EH (cell line): ENCODE data around the gene DOK7.

Experiments
- DNase-seq: peaks from one replicate; pipeline ENCODE4 v3.0.0-alpha.2; 2015; ENCODE audit warnings: low read depth

Gene DOK7

DNA sequence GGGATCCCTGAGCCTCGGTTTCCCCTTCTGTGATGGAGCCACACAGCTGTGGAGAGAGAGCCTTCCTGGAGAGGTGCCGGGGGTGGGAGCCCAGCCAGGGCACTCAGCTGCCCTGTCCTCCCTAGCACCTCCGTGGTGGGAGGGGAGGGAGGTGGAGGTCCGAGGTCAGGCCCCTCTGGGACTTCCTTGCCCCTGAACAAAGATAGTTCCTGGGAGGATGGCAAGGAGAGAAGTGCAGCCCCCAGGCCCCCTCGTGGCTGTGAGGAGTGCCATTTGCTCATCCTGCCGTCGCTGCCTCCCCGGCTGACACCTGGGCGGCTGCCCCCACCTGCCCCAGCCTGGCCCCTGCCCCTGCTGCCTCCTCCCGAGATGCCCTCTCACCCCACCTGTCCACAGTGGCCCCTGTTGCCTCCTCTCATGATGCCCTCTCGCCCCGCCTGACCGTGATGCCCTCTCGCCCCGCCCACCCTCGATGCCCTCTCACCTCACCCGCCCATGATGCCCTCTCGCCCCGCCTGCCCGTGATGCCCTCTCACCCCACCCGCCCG, 12.7 kb downstream of the DOK7 start:
- no peak for DNase-seq

DNA sequence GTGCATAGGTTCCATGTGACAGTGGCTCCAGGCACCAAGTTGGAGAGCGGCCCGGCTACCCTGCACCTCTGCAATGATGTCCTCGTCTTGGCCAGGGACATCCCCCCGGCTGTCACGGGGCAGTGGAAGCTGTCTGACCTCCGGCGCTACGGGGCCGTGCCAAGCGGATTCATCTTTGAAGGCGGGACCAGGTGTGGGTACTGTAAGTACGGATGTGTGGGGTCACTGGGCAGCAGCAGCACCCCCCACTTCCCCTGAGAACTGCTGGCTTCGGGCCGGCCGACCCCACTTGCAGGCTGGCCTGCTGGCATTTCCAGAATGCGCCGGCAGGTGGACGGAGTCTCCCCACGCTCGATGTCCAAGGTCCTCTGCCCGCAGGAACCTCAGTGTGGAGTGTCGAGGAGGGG, 13.2 kb downstream of the DOK7 start:
- DNase-seq: no peak

DNA sequence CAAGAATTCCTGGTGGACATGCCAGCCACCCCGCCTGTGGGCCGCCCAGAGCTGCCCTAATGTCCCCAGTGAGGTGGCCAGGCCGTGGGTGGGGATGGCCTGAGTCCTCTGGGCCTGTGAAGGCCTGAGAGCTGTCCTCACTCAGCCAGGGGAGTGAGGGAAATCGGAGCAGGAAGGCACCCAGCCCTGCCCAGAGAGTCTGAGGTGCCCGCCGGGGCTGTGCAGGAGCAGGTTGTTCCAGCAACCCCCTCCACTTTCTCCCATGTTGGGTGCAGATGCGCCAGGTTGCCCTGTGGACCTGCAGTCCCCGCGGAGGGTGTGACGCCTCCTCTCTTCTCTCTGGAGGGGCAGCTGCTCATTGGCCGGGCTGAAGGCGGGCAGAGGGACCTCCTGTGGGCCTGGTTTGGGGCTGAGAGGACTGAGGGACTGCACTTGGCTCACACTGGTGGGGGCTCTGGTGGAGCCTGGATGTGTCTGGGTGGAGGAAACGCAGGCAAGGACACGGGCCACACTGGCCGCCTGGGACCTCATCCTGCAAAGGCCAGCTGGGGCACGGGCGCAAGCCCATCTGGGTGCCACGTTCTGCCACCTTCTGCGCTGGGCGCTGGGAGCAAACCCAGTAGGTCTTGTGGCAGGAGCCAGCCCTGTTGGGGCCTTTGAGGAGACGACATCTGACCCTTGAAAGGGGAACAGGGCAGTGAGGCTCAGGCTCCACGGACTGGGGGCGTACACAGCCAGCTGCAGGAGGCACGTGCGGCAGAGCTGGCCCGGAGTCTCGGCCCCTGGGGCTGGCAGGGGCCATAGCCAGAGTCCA, 14.0 kb downstream of the DOK7 start:
- DNase-seq: no peak

DNA sequence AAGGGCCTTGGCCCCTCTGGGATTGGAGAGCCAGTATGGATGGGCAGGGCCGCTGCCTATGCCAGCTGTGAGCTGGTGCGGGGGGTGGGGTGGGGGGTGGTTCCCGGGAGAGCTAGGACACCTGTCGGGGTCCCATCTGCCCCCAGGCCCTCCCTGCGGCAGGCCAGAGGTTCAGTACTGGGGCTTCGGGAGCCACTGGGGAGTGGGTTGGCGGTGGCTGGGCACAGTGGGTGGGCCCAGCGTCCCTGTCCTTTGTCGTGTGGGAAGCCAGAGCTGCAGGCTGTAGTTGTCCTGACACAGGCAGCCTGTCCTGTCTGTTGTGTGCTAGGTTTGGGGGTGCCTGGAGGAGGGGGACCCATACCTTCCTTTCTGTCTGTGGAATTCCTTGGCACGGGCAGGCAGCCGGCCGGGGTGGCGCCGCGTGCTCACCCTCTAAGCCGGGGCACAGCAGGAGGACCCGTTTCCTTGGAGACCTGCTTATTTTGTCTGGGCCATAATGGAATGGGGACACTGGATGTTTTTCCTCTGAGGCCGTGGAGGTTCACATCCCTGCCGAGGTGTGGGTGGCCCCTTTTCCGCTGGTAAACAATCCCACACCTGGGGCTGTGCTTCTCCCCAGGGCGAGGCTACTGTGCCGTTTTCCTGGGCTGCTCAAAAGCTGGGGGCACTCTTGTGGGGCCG, 14.8 kb downstream of the DOK7 start:
- DNase-seq: no peak

DNA sequence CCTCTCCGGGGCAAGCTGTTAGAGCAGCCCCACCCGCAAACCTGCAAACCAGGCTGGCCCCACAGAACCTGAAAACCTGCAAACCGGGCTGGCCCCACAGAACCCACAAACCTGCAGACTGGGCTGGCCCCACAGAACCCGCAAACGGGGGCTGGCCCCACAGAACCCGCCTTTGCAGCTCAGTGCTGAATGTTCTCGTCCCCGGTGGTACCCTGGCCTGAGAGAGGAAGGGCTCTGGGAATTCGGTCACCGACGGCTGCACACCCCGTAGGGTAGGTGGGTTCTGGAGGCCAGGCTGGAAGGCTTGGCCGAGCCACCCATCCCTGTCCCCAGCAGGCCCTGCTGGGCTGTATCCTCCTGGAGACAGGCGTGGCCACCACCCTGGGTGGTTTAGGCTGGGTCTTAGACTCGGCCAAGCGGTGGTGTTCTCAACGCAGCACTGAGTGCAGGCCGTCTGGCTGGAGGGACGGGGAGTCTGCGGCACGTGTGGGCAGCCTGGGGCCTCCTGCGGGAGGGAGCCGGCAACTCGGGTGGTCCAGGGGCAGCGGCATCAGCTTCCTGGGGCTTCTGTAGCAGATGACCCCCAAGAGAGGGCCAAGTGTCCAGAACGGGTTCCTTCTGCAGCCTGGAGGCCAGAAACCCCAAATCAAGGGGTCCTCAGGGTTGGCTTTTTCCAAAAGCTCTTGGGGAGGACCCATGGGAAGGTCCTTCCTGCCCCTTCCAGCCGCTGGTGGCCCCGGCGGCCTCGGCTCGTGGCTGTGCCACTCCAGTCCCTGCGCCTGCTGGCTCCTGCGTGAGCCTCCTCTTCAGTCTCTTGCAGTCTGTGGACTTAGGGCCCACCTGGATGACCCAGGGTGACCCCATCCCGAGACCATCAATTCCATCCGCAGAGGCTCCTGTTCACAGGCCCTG, 15.6 kb downstream of the DOK7 start:
- DNase-seq: no peak

DNA sequence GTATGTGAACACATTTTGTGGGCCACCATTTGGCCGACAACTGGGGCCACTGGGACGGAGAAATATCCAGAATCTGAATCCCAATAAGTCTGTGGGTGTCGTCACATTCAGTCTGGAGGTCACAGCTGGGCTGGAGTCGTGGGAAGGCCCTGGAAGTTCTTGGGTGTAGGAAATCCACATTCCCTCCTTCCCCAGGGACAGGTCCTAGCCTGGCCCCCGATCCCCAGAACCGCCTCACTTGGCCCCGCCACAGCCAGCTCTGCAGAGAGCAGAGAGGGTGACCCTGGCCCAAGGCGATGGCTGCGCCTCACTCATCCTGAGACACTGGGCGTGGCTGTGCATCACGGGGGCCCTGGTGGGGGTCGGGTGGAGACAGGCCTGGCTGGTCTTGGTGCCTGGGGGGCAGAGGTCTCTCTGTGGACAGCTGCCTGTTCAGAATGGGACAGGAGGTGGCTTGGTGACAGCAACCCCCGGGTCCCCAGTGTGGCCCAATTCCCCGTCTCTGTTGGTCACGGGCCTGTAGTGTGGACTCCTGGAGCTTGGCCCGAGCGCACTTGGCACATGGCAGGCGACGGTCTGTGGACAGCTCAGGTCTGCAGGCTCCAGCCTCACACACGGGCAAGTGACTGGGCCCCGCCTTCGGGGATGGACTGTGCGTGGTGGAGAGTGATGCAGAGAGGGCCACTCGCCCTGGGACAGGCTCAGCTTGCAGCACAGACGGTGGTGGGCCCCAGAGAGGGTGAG, 16.4 kb downstream of the DOK7 start:
- no peak for DNase-seq

DNA sequence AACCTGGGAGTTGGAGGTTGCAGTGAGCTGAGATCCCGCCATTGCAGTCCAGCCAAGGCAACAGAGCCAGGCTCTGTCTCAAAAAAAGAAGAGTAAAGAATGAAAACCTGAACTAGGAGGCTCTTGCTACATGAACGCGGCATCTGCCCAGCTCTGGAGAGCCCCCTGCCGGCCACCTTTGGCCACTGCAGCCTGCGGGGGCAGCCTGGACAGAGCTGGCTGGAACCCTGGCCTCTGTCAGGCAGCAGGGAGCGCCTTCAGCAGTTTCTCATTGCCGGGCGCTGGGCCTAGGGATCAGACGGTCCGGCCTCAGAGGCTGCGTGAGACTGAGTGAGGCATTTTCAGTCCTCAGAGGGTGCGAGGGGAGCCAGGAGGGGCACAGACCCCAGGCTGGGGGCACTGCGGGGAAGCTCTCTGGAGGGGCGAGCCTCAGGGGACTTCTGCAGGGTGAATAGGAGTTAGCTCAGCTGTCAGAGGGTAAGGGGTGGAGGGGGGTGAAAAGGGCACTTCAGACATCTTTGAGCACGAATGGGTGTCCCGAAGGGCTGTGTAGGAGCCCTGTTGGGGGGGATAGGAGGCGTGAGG, 17.5 kb downstream of the DOK7 start:
- peak; percentile 74 for DNase-seq

DNA sequence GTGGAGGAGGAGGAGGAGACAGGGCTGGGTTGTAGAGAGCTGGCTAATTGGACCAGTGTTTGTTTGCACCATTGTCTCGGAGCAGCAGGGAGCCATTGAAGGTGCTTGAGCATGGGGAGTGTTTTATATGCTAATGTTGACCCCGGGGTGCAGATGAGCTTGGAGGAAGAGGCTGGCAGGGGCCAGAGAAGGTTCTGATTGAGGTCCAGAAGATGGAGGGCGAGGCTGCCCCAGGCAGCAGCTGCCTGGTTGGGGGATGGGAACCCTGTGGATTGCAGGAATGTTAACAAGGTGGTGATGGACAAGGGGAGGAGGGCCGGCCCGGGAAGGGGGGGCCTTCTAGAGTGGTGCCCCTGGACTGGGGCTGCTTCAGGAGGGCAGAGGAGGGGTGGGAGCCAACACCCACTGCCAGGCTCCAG, 18.0 kb downstream of the DOK7 start:
- no peak for DNase-seq

DNA sequence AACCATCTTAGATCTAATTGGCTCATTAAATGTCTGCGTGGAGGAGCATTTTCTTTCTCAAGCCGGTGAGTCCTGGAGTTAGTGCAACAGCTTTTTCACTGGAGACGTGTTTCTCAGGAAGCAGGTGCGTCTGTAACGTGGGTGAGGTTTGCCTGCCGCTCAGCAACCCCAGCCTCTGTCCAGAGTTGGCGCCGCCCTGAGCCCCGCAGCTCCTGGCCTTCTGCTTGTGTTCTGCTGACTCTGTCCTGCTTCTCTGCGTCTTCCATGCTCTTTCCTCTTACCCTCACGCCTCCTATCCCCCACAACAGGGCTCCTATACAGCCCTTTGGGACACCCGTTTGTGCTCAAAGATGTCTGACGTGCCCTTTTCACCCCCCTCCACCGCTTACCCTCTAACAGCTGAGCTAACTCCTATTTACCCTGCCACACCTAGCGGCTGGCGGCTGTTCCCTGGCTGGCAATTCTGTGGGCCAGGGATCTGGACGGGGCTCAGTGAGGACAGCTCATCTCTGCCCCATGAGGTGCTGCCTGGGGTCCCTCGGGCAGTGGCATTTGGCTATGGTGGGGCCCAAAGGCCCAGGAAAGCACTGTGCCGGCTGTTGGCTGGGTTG, 18.8 kb downstream of the DOK7 start:
- DNase-seq: no peak

DNA sequence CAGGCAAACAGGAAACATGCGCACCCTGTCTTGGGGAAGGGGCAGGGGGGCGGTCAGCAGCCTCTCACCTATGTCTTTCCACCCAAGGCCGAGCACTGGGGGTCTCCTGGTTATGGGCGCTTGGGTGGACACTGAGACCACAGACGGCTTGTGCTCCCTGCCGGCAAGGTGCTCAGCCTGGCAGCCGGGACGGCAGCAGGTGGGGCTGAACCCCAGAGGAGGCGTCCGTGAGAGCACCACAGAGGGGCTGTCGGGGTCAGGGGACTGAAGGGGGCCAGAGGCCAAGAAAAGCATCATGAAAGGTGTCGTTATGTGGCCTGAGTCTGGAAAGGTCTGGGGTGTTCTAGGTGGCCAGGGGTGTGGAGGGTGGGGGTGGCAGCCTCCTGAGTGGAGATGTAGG, 19.6 kb downstream of the DOK7 start:
- no peak for DNase-seq

DNA sequence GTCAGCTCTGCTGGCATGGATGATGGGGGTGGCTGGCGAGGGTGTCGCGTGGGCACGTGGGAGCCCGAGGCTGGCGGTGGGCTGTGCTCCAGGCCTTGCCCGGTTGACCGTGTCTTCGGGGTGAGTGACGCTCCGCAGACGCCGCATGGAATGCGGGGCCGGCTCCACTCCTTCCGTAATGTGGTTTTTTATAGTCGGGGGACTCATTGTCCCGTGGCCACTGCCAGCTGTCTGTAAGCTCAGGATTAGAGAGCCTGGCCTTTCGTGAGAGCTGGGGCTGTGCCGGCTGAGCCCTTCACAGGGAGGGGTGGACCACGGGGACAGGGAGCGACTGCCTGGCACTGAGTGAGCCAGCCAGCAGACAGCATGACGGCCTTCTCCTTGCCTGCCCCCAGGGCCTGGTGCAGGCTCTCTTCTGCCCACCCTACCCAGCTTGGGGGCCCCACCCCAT, 20.4 kb downstream of the DOK7 start:
- DNase-seq: peak; percentile 75

DNA sequence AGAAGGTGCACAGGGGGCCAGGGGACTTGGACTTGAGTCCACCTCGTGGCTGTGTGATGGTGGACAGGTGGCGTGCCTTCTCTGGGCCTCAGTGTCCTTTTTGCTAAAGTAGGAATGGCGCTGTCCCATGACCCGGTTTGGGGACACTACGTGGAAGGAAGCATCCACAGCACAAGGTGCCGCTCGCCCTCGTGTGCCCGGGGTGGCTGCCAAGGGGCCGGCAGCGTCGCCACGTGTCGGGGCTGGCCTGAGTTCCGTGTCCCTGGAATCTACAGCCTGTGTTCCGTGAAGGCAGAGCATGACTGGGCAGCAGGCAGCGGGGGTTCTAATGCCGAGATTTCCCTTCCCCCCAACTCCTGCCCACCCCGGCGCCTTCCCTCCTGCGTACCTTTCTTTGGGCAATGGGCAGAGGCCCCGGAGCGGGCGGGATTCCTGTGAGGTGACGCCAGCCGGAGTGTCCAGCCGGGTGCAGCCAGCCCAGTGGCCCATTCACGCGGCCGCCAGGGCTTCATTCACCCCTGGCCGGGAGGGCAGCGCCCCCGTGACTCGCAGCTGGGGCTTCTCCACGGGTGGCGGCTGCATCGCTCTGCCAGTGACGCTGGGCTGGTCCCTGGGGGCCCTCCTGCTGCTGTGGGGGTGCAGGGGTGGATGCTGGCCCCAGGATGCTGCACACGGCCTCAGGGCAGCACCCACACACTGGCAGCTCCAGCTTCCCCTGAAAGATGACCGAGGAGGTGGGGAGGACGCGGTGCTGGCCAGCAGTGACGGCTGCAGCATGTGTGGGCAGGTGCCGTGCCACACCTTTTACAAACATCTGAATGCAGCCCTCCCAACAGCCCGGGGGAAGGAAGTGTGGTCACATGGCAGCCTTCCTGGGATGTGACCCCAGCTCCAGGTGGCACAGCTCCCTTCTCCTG, 21.2 kb downstream of the DOK7 start:
- no peak for DNase-seq

DNA sequence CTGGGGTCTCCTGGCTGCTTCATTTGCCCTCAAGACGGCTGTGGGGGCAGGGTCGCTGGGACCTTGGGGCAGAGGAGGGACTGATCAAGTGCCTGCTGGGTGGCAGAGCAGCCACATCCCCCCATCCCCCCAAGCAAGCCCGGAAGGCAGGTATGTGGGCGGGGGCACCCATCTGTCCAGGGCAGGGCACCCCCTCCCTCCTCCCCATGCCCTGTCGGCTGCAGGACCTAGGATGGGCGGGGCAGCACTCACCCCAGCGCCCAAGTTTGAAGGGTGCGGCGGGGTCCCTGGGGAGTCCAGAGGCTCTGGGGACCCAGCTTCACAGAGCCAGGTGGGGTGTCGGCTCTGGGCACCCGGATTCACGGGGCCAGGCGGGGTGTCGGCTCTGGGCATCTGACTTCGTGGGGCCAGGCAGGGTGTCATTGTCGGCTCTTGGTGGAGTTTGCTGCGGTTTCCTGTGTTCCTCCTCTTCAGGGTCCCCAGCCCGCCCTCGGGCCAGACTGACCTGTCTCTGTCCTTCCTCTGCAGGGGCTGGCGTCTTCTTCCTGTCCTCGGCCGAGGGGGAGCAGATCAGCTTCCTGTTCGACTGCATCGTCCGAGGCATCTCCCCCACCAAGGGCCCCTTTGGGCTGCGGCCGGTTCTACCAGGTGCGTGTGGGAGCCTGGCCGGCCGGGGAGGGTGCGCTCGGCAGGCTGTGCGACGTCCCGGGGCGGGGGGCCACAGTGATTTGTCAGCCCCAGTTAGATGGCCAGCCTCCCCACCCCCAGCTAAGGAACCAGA, 22.1 kb downstream of the DOK7 start:
- DNase-seq: no peak

DNA sequence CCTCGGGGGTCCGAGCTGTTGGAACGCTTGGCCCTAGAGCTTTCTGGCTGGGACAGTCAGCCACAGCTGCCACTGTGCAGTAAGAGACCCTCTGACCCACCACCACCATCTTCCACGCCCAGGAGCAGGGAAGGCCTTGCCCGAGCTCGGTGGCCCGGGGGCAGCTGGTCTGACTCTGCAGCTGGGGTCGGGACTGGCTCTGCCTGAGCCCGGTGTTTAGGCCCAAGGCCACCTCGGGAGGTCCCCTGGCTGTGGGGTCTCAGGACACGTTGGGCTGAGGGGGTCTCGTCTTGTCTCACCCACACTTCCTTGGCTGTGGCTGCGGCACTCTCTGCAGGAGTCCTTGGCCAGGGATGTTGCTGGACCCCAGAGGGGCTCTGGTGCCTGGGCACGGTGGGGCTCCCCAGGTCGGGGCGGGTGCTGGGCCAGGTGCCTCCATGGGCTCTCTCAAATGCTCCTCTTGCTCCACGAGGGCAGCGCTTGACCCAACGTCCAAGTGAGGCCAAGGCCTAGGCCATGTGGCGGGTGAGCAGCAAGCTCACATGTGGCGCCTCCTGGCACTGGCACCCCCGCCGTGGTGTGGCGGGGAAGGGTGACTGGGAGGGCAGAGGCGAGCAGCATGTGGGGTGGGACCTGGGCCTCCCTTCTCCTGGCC, 22.9 kb downstream of the DOK7 start:
- DNase-seq: no peak

DNA sequence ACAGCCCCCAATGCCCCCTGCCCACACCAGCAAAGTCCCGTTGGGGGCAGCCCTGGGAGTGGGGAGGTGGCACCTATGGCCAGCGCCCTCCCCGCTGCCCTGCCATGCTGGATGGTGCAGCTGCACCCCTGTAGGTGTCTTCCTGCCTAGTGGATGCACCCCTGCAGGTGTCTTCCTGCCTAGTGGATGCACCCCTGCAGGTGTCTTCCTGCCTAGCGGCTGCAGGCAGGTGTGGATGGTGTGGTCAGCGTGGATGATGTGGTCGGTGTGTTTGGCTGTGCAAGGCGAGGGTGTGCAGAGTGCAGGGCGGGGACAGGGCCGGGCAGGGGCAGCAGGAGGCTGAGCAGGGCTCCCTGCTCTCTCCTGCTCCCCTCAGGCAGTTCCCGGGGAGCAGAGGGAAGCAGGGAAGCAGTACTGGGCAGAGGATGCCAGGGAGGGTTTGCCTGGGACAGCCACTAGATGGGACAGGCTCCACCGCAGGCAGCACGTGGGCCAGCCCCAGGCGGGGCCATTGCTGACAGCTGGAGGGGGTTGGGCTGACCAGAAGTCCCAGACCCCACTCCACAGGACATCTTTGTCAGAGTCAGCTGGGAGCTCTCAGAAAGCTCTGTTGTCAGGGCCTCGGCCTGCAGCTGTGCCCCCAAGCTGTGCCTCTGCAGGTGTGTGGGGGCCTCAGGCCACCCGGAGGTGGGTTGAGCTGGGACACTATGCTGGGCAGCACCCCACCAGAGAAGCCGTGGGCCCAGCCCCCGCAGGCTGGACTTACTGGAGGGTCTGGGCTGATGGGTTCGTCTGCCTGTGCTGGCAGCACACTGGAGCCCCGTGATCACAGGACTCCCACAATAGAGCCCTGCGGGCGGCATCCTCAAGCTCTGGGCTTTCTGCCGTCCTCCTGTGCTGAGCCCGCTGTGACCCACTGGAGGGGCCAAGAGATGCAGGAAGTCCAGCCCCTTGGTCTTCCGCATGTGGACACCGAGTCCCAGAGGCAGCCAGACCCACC, 23.7 kb downstream of the DOK7 start:
- no peak for DNase-seq

DNA sequence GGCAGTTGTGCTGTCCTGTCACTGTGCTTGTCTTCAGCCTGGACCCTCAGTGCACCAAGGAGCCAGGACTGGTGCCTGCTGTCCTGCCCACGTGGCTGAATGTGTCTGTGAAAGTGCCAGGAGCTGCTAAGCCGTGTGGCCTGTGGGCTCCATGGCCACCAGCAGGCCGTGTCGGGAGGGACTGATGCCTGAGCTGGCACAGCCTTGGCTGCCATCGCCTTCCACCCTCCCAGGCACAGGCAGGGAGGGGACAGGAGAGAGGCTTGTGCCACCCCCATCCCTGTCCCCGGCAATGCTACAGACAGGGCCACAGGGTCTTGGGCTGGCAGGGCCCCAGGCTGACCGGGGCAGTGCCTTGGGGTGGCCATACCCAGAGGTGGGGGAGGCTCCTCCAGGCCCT, 24.8 kb downstream of the DOK7 start:
- DNase-seq: no peak

DNA sequence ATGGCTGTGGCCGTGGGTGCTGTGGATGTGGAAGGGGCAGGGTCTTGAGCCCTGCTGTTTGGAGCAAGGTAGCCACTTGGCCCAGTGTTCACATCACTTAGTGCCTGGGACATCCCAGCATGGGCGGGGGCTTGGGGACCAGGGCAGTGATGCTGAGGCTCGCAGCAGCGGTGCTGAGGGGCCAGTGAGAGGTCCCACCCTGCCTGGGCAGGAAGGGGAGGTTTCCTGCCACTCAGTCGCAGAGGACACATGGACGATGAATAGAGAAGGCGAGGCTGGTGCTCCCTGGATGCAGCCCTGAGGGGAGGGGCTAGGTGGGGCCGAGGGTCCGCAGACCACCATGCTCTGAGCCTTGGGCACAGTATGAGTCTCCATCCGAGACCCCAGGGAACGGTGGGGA, 25.7 kb downstream of the DOK7 start:
- no peak for DNase-seq
